HepG2 (cell line): ENCODE measurements around the gene EHD1. TPM values are rescaled to one million over a fixed set of nuclear protein-coding genes. Genes with fewer than 3 reads are reported as not detected.

Experiments
- ATAC-seq: fragments of 200-7000 bp; cut with Tn5 transposase; 3 replicates; pipeline ENCODE4 v1.9.1; 2020; ENCODE audit warnings: mild to moderate bottlenecking, moderate library complexity
- BruUV-seq: library from RNA; stranded (reverse); fragments of 400-500 nt; replicated peaks from 2 replicates; lab custom pipeline; 2021; lab: Mats Ljungman, UMichigan
- CTCF ChIA-PET: fragments of 300-600 bp; formaldehyde crosslinking; extraction: SDS; loops from one replicate; lab custom pipeline; 2021; ENCODE audit warnings: low total read pairs, inconsistent platforms, low intra/inter-chr PET ratio; lab: Yijun Ruan, JAX
- POLR2A ChIA-PET: fragments of 350-600 bp; sonication (Branson Sonifier 250); formaldehyde crosslinking; loops from one replicate; lab custom pipeline; 2020; ENCODE audit warnings: antibody characterized with exemption, inconsistent platforms; lab: Yijun Ruan, JAX
- DNase-seq: peaks from one replicate; pipeline ENCODE4 v3.0.0-alpha.2; 2015; ENCODE audit warnings: low spot score
- FAIRE-seq: peaks from 3 replicates; lab custom pipeline; 2011; peaks lifted over from hg19 to GRCh38; lab: Jason Lieb, UNC
- H2AFZ ChIP-seq: one replicate; pipeline ENCODE4 v1.6.1; 2011; ENCODE audit warnings: low read length, inconsistent platforms
- H3K27ac ChIP-seq: fragments of 300-600 bp; 3 replicates; pipeline ENCODE4 v1.8.0; 2011; ENCODE audit warnings: mixed run types, mild to moderate bottlenecking, mixed read lengths, low read length, inconsistent platforms; ENCODE audit not compliant: insufficient read depth; ENCODE audit errors: extremely low read length
- H3K27me3 ChIP-seq, 2 experiments: fragments of 200-600 bp in 1 of 2; 2 replicates in 1 of 2; 3 replicates in 1 of 2; pipeline versions ENCODE4 v1.6.0 to v1.8.0; 2011; ENCODE audit warnings: low read length in 2 of 2, mild to moderate bottlenecking in 2 of 2, moderate library complexity in 2 of 2, inconsistent platforms in 1 of 2; ENCODE audit not compliant: insufficient read depth in 2 of 2, control insufficient read depth in 1 of 2
- H3K36me3 ChIP-seq, 2 experiments: fragments of 200-600 bp in 1 of 2; replicated peaks in 1 of 2; 2 replicates in 1 of 2; 3 replicates in 1 of 2; pipeline versions ENCODE4 v1.5.1 to v1.8.0; 2011; ENCODE audit warnings: low read length in 2 of 2, inconsistent platforms in 1 of 2; ENCODE audit not compliant: insufficient read depth in 2 of 2, control insufficient read depth in 1 of 2
- H3K4me1 ChIP-seq: 2 replicates; pipeline ENCODE4 v1.5.1; 2012; ENCODE audit warnings: low read length, inconsistent platforms; ENCODE audit not compliant: insufficient read depth
- H3K4me2 ChIP-seq: 2 replicates; pipeline ENCODE4 v1.6.0; 2011; ENCODE audit warnings: low read depth, low read length, inconsistent platforms
- H3K4me3 ChIP-seq, 3 experiments: fragments of 200-600 bp in 1 of 3; sonication (generic), shearing (Covaris generic) in 1 of 3; replicated peaks in 1 of 3; 2 replicates each; pipeline ENCODE4 v1.5.1; 2011 to 2016; ENCODE audit warnings: low read length in 3 of 3, inconsistent platforms in 2 of 3, low read depth in 2 of 3, mild to moderate bottlenecking in 2 of 3, control low read depth in 1 of 3, mixed read lengths in 1 of 3; ENCODE audit not compliant: insufficient read depth in 1 of 3
- H3K79me2 ChIP-seq: one replicate; pipeline ENCODE4 v1.6.1; 2011; ENCODE audit warnings: low read length, inconsistent platforms; ENCODE audit not compliant: insufficient read depth
- H3K9ac ChIP-seq: 2 replicates; pipeline ENCODE4 v1.6.0; 2011; ENCODE audit warnings: mild to moderate bottlenecking, low read depth, low read length, inconsistent platforms; ENCODE audit not compliant: insufficient read depth
- H3K9me3 ChIP-seq: 2 replicates; pipeline ENCODE4 v1.5.1; 2012; ENCODE audit warnings: mild to moderate bottlenecking, low read length
- H4K20me1 ChIP-seq: 2 replicates; pipeline ENCODE4 v1.6.0; 2011; ENCODE audit warnings: inconsistent platforms, mild to moderate bottlenecking, low read length, moderate library complexity; ENCODE audit not compliant: insufficient read depth
- HNF1B ChIP-seq: sonication (generic); formaldehyde crosslinking; IDR thresholded peaks from 2 replicates; pipeline ENCODE4 v1.5.1; 2020; ENCODE audit warnings: mild to moderate bottlenecking, moderate library complexity, missing genetic modification reagents
- HNRNPL ChIP-seq: fragments of 200-400 bp; formaldehyde crosslinking; IDR thresholded peaks from 2 replicates; pipeline ENCODE4 v1.6.1; 2017; ENCODE audit warnings: mild to moderate bottlenecking, low read depth, low read length
- SNAPC2 ChIP-seq: sonication (generic); formaldehyde crosslinking; IDR thresholded peaks from 2 replicates; pipeline ENCODE4 v1.8.1; 2022; ENCODE audit warnings: mild to moderate bottlenecking, missing genetic modification reagents
- ZNF276 ChIP-seq: sonication (generic); formaldehyde crosslinking; IDR thresholded peaks from 2 replicates; pipeline ENCODE4 v1.4.0; 2020; ENCODE audit warnings: mild to moderate bottlenecking, low read depth, missing genetic modification reagents
- WGBS: methylation state at CpG from one replicate; pipeline ENCODE4 v1.1.6; 2017; ENCODE audit warnings: low lambda C conversion rate; 5-methylcytosine and 5-hydroxymethylcytosine counted together
- in situ Hi-C: cut with HindIII; loops from 2 replicates; pipeline ENCODE4 v1.10.0; 2017; ENCODE audit warnings: low pct_unique_long_range_greater_than_20kb; ENCODE audit not compliant: extremely low pct_ligation_motif_present
- intact Hi-C: fragments of 100-400 bp; cut with micrococcal nuclease; formaldehyde crosslinking; loops from one replicate; pipeline ENCODE4 v1.10.0; 2022; ENCODE audit not compliant: unreplicated experiment
- polyA plus RNA-seq, 8 experiments: library from polyadenylated mRNA; depleted of rRNA in 3 of 8; stranded (reverse) in 7 of 8; unstranded in 1 of 8; fragments of >200 nt; fragmentation: Illumina TruSeq in 4 of 8; extraction: Trizol in 4 of 8; gene quantifications; 2 replicates each; pipeline versions ENCODE4 v1.2.1 to v1.2.3, GENCODE V29; 2011 to 2016; ENCODE audit warnings: low read depth in 4 of 8, missing spikeins in 1 of 8, mixed read lengths in 1 of 8; ENCODE audit not compliant: insufficient read depth in 1 of 8
- total RNA-seq, 5 experiments: library from RNA; depleted of rRNA; stranded (reverse); fragments of >200 nt; fragmentation: Illumina TruSeq; extraction: Trizol; gene quantifications; 2 replicates each; pipeline ENCODE4 v1.2.3, GENCODE V29; 2016; ENCODE audit warnings: low read depth in 1 of 5

Gene EHD1
- total and polyA plus RNA-seq, 2 of the 13 experiments (the other 11 are each of a cell fraction or from before 2014, with no cell fraction given), result 23.6 to 26.6 TPM

- no peak for ATAC-seq
- BruUV-seq, result no TSS peak
- no peak for FAIRE-seq
- Histone ChIP-seq H3K9me3 (no peaks in the 10 kb centered on the region), H3K27me3 (no peaks in the 10 kb centered on the region), H4K20me1 (no peaks in the 10 kb centered on the region), H3K36me3 (peaks cover 6 to 28% of the 10 kb centered on the region in 2 experiments; a peak in 4 of 5 replicates), H3K4me2 (no peak overlapping the region), H3K79me2 (peaks cover 39% of the 10 kb centered on the region), H3K4me1 (peaks cover 38% of the 10 kb centered on the region), H3K4me3 (no peak overlapping the region), H2AFZ (no peak overlapping the region), H3K9ac (no peak overlapping the region), H3K27ac (no peak overlapping the region)
- DNase-seq, result no peak
- CTCF ChIA-PET, result no interaction called here
- in situ Hi-C loops (no loop called here), intact Hi-C loops (no loop called here)
- 90% methylated on average over 7 of the region's 9 CpGs for WGBS
- TF ChIP-seq SNAPC2 (CRISPR knock-in tag) (no peak), ZNF276 (CRISPR knock-in tag) (no peak), HNRNPL (peak; percentile 81; the same call in 1 of the 2 replicates), HNF1B (CRISPR knock-in tag) (no peak)
- POLR2A ChIA-PET, result interaction anchor here (1.3 to 1.7 kb wide), 5 partner anchors 9 to 29 kb away, joined by 3 to 9 read pairs (median 3); no protein-coding TSS in a partner anchor
Observed at GRCh38 chr11:64864135-64864472, 14.3 kb downstream of the EHD1 start.
